Fibroblast of pulmonary artery (primary cell): ENCODE results near the gene RNF207.

ENCODE experiments used
- DNase-seq: peaks from one replicate; pipeline ENCODE4 v3.0.0-alpha.2; 2010; ENCODE audit warnings: low read depth
- H3K4me3 ChIP-seq: replicated peaks from 2 replicates; pipeline ENCODE4 v1.5.1; 2011; ENCODE audit warnings: low read depth, mild to moderate bottlenecking, control low read depth, low read length, moderate library complexity
- CTCF ChIP-seq: IDR thresholded peaks from 2 replicates; pipeline ENCODE4 v1.5.1; 2011; ENCODE audit warnings: mild to moderate bottlenecking, control low read depth, low read length, inconsistent platforms; ENCODE audit errors: missing control alignments

RNF207 gene

GRCh38 chr1:6200188-6200809, 5.6 kb upstream of the RNF207 start:
- no peak for DNase-seq
- TF ChIP-seq CTCF = no peak
- peak overlapping the region; percentile 99 for H3K4me3 ChIP-seq

DNA sequence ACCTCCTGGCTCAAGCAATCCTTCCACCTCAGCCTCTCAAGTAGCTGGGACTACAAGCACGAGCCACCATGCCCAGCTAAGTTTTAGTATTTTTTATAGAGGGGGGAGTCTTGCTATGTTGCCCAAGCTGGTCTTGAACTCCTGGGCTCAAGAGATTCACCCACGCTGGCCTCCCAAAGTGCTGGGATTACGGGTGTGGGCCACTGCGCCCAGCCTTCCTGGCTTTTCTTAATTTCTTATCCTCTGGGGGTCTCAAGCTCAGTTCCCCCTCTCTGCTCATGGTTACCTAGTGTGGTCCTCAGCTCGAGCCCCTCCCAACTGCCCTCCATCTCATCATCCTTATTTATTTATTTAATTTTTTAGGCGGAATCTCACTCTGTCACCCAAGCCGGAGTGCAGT, 3.7 kb upstream of the RNF207 start:
- no peak overlapping the region for H3K4me3 ChIP-seq
- DNase-seq = no peak
- TF ChIP-seq CTCF = no peak

DNA sequence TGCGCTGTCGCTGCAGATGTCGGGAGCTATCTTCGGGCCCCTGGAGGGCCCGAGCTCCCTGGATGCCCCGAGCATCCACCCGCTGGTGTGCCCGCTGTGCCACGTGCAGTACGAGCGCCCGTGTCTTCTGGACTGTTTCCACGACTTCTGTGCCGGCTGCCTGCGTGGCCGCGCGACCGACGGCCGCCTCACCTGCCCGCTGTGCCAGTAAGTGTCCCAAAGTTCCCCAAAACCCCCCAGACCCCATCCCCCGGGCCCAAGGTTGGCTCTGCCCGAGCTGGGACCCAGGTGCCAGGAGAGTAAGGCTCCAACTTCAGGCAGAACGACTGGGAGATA, 569 bp downstream of the RNF207 start:
- H3K4me3 ChIP-seq = peak overlapping the region; percentile 58
- no peak for DNase-seq
- no peak for TF ChIP-seq CTCF

DNA sequence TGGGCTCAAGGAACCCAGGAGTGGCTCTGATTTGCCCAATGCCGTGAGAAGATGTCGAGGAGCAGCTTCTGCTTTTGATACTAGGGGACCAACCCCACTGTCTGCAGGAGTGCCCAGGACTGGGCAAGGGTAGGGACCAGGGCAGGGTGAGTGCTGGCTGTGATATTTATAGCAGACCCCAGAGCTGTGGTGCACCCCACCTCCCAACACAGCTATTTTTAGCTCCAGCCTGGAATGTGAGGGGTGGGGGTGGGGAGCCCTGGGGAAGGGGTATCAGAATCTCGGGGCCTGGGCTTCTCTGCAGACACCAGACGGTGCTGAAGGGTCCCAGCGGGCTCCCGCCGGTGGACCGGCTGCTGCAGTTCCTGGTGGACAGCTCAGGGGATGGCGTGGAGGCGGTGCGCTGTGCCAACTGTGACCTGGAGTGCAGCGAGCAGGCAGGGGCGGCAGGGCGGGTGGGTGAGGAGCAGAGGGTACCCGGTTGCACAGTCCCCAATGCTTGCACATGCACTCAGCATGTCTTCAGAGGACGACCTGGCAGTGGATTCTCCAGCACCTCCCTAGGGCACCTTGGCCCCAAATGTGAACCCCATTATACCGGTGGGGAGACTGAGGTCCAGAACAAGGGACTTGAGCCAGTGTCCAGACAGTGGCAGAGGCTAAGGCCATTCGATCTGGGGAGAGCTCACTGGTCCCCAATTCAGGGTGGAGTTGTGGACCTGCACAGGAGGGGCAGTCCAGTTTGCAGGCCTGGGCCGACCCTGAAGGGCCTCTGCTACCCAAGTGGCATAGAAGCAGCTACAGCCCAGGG, 1.4 kb downstream of the RNF207 start:
- no peak overlapping the region for H3K4me3 ChIP-seq
- DNase-seq = no peak
- no peak for TF ChIP-seq CTCF

- TF ChIP-seq CTCF = no peak
- no peak overlapping the region for H3K4me3 ChIP-seq
These were observed 2.0 kb downstream of the RNF207 start for GRCh38 chr1:6207921-6208320.

DNA sequence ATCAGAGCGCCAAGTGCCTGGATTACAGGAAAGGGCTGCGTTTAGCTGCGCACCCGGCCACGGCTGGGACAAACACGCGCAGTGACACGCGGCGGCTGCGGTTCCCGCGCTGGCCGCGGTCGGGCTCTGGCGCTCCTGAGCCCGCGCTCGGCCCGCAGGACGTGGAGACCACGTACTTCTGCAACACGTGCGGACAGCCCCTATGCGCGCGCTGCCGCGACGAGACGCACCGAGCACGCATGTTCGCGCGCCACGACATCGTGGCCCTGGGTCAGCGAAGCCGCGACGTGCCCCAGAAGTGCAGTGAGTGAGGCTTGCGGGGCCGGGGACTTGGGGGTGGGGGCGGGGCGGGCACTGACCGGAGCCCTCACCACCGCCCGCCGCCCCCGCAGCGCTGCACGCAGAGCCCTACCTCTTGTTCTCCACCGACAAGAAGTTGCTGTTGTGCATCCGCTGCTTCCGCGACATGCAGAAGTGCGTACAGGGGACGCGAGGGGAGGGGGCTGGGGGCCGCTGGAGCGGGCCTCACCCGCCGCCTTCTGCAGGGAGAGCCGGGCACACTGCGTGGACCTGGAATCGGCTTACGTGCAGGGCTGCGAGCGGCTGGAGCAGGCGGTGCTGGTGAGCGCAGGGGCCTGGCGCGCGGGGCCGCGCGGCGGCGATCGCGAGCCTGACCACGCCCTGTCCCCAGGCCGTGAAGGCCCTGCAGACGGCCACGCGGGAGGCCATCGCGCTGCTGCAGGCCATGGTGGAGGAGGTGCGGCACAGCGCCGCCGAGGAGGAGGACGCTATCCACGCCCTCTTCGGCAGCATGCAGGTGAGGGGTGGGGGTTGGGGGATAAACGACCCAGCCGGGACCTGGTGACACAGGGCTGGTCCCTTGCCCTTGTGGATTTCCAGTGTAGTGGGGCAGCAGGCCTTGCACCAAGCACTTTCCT, 3.1 kb downstream of the RNF207 start:
- peak; percentile 18 for TF ChIP-seq CTCF
- peak; percentile 52 for DNase-seq
- H3K4me3 ChIP-seq = peak overlapping the region; percentile 28

More at GRCh38 chr1:6207921-6208320, 2.0 kb downstream of the RNF207 start:
- DNase-seq = no peak
